Islet of Langerhans (tissue), 1 donor: ENCODE data around the gene ING5.
"Not testable (repeated sequence)": the region's sequence is repeated elsewhere in the genome, so short reads cannot be mapped to it uniquely, and the experiment has no call there.

Experiments used
- FAIRE-seq: peaks from one replicate; lab custom pipeline; 2011; peaks lifted over from hg19 to GRCh38; lab: Jason Lieb, UNC

The ING5 gene

GRCh38 chr2:241708879-241709278, 7.0 kb downstream of the ING5 start:
- no peak for FAIRE-seq

- no peak for FAIRE-seq
Measured at GRCh38 chr2:241719093-241719492, 17.3 kb downstream of the ING5 start.

GRCh38 chr2:241720099-241720498, 18.3 kb downstream of the ING5 start:
- no peak for FAIRE-seq

- FAIRE-seq: no peak
Measured at GRCh38 chr2:241720560-241720959, 18.7 kb downstream of the ING5 start.

GRCh38 chr2:241721852-241722251, 20.0 kb downstream of the ING5 start:
- no peak for FAIRE-seq

GRCh38 chr2:241722896-241723454, 21.1 kb downstream of the ING5 start:
- FAIRE-seq: no peak

GRCh38 chr2:241724259-241724974, 22.6 kb downstream of the ING5 start:
- no peak for FAIRE-seq

GRCh38 chr2:241724975-241725870, 23.4 kb downstream of the ING5 start:
- FAIRE-seq: no peak

- FAIRE-seq: no peak
Measured at GRCh38 chr2:241726459-241726858, 24.6 kb downstream of the ING5 start.

- no peak for FAIRE-seq
Measured at GRCh38 chr2:241728000-241728399, 26.2 kb downstream of the ING5 start.

GRCh38 chr2:241728627-241729026, 26.8 kb downstream of the ING5 start:
- FAIRE-seq: no peak

- FAIRE-seq: no peak
Measured at GRCh38 chr2:241729868-241730267, 28.0 kb downstream of the ING5 start.

- FAIRE-seq: no peak
Measured at GRCh38 chr2:241730671-241731293, 28.9 kb downstream of the ING5 start.

- not testable (repeated sequence) for FAIRE-seq
Measured at GRCh38 chr2:241732513-241733186, 30.8 kb downstream of the ING5 start.

GRCh38 chr2:241733391-241734207, 31.8 kb downstream of the ING5 start:
- FAIRE-seq: no peak

- FAIRE-seq: no peak
Measured at GRCh38 chr2:241734208-241734466, 32.3 kb downstream of the ING5 start.

- FAIRE-seq: no peak
Measured at GRCh38 chr2:241734467-241735208, 32.8 kb downstream of the ING5 start, which contains the start of gene D2HGDH. D2HGDH (plus strand) TSS chr2:241734630; CDS start chr2:241735225, 595 bp downstream.

GRCh38 chr2:241736111-241736510, 34.3 kb downstream of the ING5 start:
- no peak for FAIRE-seq

GRCh38 chr2:241738040-241738686, 36.3 kb downstream of the ING5 start:
- no peak for FAIRE-seq

- FAIRE-seq: no peak
Measured at GRCh38 chr2:241739177-241739576, 37.3 kb downstream of the ING5 start.
